Uterine smooth muscle cell (primary cell): ENCODE measurements around the gene DSC2. TPM values are rescaled to one million over a fixed set of nuclear protein-coding genes. Genes with fewer than 3 reads are reported as not detected.

Experiments used
- total RNA-seq: library from RNA; depleted of rRNA; stranded (reverse); fragments of >200 nt; gene quantifications from 2 replicates; pipeline ENCODE4 v1.2.3, GENCODE V29; 2014

DSC2 gene
- total RNA-seq: under 0.01 TPM in 1 of 2 replicates, not detected in the other

DNA sequence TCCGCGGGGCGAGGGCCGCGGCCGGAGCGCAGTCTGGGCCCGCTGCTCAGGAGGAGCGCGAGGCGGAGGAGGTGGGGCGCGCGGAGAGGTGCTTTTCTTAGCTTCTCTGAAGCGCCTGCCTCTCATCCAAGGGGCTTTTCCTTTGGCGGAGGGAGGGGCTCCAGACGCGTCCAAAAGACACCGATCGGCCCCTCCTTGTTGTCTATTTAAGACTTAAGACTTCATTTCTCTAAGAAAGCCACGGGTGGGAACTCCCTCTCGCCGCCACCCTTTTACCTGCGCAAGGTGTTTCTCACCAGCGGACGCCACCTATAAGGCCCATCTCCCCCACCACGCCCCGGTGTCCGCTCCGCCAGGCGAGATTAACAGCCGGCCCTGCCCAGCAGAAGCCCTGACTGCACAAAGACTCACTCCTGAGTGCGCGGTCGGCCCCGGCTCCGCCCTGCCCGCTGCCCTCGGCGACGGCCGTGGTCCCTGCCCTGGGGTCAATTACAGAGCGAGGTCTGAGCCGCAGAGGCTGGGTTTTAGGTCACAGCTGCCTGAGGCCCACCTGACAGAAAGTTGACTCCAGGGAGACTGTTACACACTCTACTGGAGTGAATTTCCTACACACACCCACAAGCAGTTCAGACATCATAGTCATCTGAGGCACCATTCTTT lies at the start of gene DSC2:
Gene DSC2 (minus strand): TSS at position 397 of the 660 bp plus-strand sequence. CDS start 450 bp downstream, outside the sequence.

DNA sequence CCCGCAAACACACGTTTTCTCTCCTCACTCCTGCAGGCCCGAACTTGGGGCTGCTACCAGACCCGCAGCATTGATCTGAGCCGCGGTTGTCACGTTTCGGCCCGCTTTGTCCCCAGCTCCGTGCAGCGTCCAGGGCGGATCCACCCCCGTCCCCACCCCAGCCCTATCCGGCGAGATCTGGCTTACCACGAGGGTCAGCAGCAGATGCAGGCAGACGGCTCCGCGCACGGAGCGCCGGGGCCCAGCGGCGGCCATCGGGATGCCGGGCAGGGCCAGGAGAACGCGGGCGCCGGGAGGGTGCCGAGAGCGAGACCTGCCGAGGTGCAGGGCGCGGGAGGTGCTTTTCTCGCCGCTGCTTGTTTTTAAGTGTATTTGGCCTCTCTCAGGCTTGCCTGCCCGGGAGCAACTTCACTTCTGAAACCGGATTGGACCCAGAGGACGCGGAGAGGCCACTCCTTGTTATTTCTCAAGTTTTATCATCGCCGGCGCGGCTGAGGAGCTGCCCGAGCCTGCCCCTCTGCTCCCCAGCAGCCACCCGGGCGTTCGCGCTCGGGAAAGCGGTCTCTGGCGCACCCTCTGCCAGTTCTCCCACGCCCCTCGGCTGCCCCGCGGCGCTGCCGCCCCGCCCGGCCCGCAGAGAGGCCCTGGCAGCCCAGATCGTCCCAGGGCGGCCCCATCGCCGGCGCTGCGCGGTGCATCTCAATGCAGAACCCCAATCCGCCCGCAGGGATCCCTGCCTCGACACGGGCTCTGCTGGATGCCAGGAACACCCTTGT lies 59.6 kb downstream of the DSC2 start, which contains the start of gene DSC3:
Gene DSC3 (minus strand): TSS at position 337 of the 776 bp plus-strand sequence. CDS start 82 bp downstream, at position 255.

Other genes starting within 250 kb of the DSC2 start
- gene DSC3, start 59.7 kb downstream of the DSC2 start, total RNA-seq: 0.12 and 0.22 TPM in 2 replicates
- not detected in 2 replicates for gene DSC1, start 60.4 kb upstream of the DSC2 start, total RNA-seq
- not detected in 2 replicates for gene DSG1, start 215.7 kb upstream of the DSC2 start, total RNA-seq